Gastroesophageal sphincter (tissue), 4 donors: ENCODE results near the gene SCRN1. TPM values are rescaled to one million over a fixed set of nuclear protein-coding genes. Genes with fewer than 3 reads are reported as not detected.
A peak's percentile ranks its signal among the peaks of the same experiment; 100 is the strongest.

Experiments used
- ATAC-seq: fragments of 150-250 bp; one replicate; pipeline ENCODE4 v1.9.1; 2016; ENCODE audit warnings: mild to moderate bottlenecking, moderate library complexity
- H3K27ac ChIP-seq, 4 donors: fragments of 200-600 bp; sonication (generic) in 3 of 4; 1 replicate in 3 of 4; 2 replicates in 1 of 4; pipeline ENCODE4 v1.5.1; 2016 to 2019
- H3K27me3 ChIP-seq: fragments of 200-600 bp; sonication (generic); one replicate; pipeline ENCODE4 v1.5.1; 2019
- H3K36me3 ChIP-seq, 2 donors: fragments of 200-600 bp; sonication (generic); one replicate each; pipeline ENCODE4 v1.5.1; 2019; ENCODE audit warnings: control low read depth in 1 of 2
- H3K4me1 ChIP-seq, 3 donors: fragments of 200-600 bp; sonication (generic); 1 replicate in 2 of 3; 2 replicates in 1 of 3; pipeline ENCODE4 v1.5.1; 2016 to 2019; ENCODE audit warnings: control low read depth in 2 of 3
- H3K4me3 ChIP-seq, 2 donors: fragments of 200-600 bp; sonication (generic); one replicate each; pipeline ENCODE4 v1.5.1; 2019; ENCODE audit warnings: mild to moderate bottlenecking in 1 of 2, moderate library complexity in 1 of 2
- H3K9me3 ChIP-seq, 3 donors: fragments of 200-600 bp; sonication (generic); one replicate each; pipeline ENCODE4 v1.5.1; 2017 to 2019; ENCODE audit warnings: control low read depth in 2 of 3
- EP300 ChIP-seq: sonication (generic); formaldehyde crosslinking; IDR thresholded peaks from one replicate; pipeline ENCODE4 v1.6.1; 2017; ENCODE audit warnings: antibody characterized with exemption, mild to moderate bottlenecking
- POLR2A ChIP-seq, 2 donors: fragments of 450-650 bp; IDR thresholded peaks; one replicate each; pipeline ENCODE4 v1.6.1; 2017; ENCODE audit warnings: antibody characterized with exemption in 2 of 2, mild to moderate bottlenecking in 2 of 2, moderate library complexity in 1 of 2
- POLR2AphosphoS5 ChIP-seq: sonication (generic); formaldehyde crosslinking; IDR thresholded peaks from one replicate; pipeline ENCODE4 v1.6.1; 2017; ENCODE audit warnings: antibody characterized with exemption
- WGBS, 2 donors: methylation state at CpG; one replicate each; pipeline ENCODE4 v1.1.5; 2018; ENCODE audit warnings: low coverage in 1 of 2; 5-methylcytosine and 5-hydroxymethylcytosine counted together
- total RNA-seq, 4 donors: library from RNA; depleted of rRNA; stranded (reverse); fragments of >200 nt; gene quantifications; one replicate each; pipeline ENCODE4 v1.1.0, GENCODE V29; 2016
- TF ChIP-seq, protein P1 (sequence below), 4 experiments: fragments of 200-600 bp in 2 of 4; fragments of 450-650 bp in 2 of 4; sonication (generic) in 1 of 4; IDR thresholded peaks; one replicate each; pipeline ENCODE4 v1.5.1; 2017 to 2019; ENCODE audit warnings: antibody characterized with exemption in 4 of 4, mild to moderate bottlenecking in 2 of 4, moderate library complexity in 2 of 4

The SCRN1 gene
- total RNA-seq, 4 donors from 2014 or later: 103 to 121 (median 112) TPM

GRCh38 chr7:29977886-29978651, 11.5 kb downstream of the SCRN1 start:
- Histone ChIP-seq H3K27me3 (no peaks in the 10 kb centered on the region), H3K36me3 (no peaks in the 10 kb centered on the region), H3K4me1 (peaks cover 16 to 64% (median 18%) of the 10 kb centered on the region in 3 donors), H3K27ac (no peak overlapping the region), H3K4me3 (no peak overlapping the region), H3K9me3 (no peaks in the 10 kb centered on the region)
- ATAC-seq: no peak
- TF ChIP-seq POLR2A (IDR thresholded peaks at IDR 0.05): no peak
- TF ChIP-seq POLR2AphosphoS5: no peak
- no peak for TF ChIP-seq EP300
- TF ChIP-seq, protein P1, sequence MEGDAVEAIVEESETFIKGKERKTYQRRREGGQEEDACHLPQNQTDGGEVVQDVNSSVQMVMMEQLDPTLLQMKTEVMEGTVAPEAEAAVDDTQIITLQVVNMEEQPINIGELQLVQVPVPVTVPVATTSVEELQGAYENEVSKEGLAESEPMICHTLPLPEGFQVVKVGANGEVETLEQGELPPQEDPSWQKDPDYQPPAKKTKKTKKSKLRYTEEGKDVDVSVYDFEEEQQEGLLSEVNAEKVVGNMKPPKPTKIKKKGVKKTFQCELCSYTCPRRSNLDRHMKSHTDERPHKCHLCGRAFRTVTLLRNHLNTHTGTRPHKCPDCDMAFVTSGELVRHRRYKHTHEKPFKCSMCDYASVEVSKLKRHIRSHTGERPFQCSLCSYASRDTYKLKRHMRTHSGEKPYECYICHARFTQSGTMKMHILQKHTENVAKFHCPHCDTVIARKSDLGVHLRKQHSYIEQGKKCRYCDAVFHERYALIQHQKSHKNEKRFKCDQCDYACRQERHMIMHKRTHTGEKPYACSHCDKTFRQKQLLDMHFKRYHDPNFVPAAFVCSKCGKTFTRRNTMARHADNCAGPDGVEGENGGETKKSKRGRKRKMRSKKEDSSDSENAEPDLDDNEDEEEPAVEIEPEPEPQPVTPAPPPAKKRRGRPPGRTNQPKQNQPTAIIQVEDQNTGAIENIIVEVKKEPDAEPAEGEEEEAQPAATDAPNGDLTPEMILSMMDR (IDR thresholded peaks at IDR 0.05): no peak
- 85 to 90% methylated on average over 3 to 6 of the region's 8 CpGs for WGBS, 2 donors

DNA sequence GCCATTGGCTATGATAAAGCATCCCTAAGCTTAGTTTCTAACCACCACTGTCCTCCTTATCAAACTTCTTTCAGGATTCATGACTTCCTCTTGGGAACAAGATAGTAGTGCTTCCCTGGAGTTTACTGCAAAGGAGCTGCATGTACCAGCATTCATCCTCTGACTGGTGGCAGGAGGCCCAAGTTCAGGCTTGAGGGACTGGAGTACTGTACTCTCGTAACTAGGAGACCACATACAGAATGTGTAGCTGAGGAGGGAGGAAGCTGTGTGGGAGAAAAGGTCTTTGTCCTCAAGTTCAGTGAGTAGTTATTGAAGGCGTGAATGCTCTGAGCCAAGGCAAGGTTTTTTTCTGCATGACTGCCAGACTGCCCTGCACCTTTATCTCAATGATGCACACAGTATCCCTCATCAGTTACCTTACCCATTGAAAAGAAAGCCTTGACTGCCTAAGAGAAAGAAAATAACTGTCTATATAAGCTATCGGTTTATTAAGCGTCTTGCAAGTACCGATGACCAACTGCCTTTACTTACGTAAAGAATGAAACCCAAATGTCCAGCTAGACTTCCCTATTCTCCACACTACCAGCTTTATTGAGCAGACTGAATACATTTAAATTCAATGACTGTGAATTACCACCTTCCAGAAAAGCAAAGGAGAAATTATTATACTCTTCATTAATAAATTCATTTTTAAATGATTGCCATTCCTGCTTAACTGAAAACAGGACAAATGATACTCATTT, 12.8 kb downstream of the SCRN1 start:
- H3K36me3 ChIP-seq: no peaks in the 10 kb centered on the region
- no peak for ATAC-seq
- H3K27me3 ChIP-seq: no peaks in the 10 kb centered on the region
- H3K4me3 ChIP-seq: peak overlapping the region in 1 of 2 donors; percentile 25
- peak overlapping the region; percentile 63 to 71 (median 66) for H3K27ac ChIP-seq
- WGBS, 2 donors: 53 to 65% methylated on average over 4 to 5 of the region's 6 CpGs
- H3K4me1 ChIP-seq: peaks cover 16 to 76% (median 18%) of the 10 kb centered on the region in 3 donors
- TF ChIP-seq, protein P1 (IDR thresholded peaks at IDR 0.05): no peak
- TF ChIP-seq POLR2A (IDR thresholded peaks at IDR 0.05) (no peak), POLR2AphosphoS5 (no peak), EP300 (no peak)
- H3K9me3 ChIP-seq: no peaks in the 10 kb centered on the region

DNA sequence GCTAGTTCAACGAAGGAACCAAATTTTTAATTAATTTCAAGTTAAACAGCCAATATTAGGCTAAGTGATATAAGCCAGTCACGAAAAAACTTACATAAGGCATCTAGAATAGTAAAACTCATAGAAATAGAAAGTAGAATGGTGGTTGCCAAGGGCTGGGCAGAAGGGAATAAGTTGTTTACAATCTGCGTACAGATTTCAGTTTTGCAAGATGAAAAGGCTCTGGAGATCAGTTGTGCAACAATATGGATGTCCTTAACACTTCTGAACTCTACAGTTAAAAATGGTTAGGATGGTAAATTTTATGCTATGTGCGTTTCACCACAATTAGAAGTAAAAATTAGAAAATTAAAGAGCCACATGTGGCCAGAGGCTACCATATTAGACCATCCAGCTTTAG, 13.3 kb downstream of the SCRN1 start:
- Histone ChIP-seq H3K27me3 (no peaks in the 10 kb centered on the region), H3K4me1 (peaks cover 16 to 81% (median 18%) of the 10 kb centered on the region in 3 donors), H3K36me3 (no peaks in the 10 kb centered on the region), H3K4me3 (peak overlapping the region; percentile 25 to 34), H3K27ac (peak overlapping the region; percentile 63 to 71 (median 66)), H3K9me3 (no peaks in the 10 kb centered on the region)
- WGBS, 2 donors: 22 to 42% methylated on average over 3 to 4 of the region's 4 CpGs
- TF ChIP-seq, protein P1 (IDR thresholded peaks at IDR 0.05): no peak
- TF ChIP-seq POLR2A (IDR thresholded peaks at IDR 0.05) (no peak), POLR2AphosphoS5 (peak; percentile 59), EP300 (no peak)
- ATAC-seq: peak; percentile 74

GRCh38 chr7:29975561-29975960, 14.0 kb downstream of the SCRN1 start:
- Histone ChIP-seq H3K4me3 (no peak overlapping the region), H3K4me1 (peaks cover 16 to 83% (median 18%) of the 10 kb centered on the region in 3 donors), H3K36me3 (no peaks in the 10 kb centered on the region), H3K27ac (peak overlapping the region; percentile 63 to 71 (median 66)), H3K9me3 (no peaks in the 10 kb centered on the region), H3K27me3 (no peaks in the 10 kb centered on the region)
- no peak for TF ChIP-seq POLR2AphosphoS5
- TF ChIP-seq EP300: no peak
- TF ChIP-seq POLR2A (IDR thresholded peaks at IDR 0.05): no peak
- TF ChIP-seq, protein P1 (IDR thresholded peaks at IDR 0.05): no peak
- 58% methylated on average over 1 of the region's 1 CpG for WGBS, 2 donors
- no peak for ATAC-seq
